Lower lobe of right lung (tissue), 2 donors: ENCODE data around the gene MAPK7. TPM values are rescaled to one million over a fixed set of nuclear protein-coding genes. Genes with fewer than 3 reads are reported as not detected.

Experiments
- ATAC-seq, 2 donors: fragments of 200-7000 bp; cut with Tn5 transposase; one replicate each; pipeline ENCODE4 v1.9.1; 2020 to 2022; ENCODE audit warnings: mild to moderate bottlenecking in 2 of 2, moderate library complexity in 2 of 2
- DNase-seq: peaks from one replicate; pipeline ENCODE4 v3.0.0-alpha.2; 2020
- H3K27ac ChIP-seq: fragments of 200-600 bp; one replicate; pipeline ENCODE4 v1.8.0; 2022
- H3K27me3 ChIP-seq: fragments of 200-600 bp; one replicate; pipeline ENCODE4 v1.8.0; 2022; ENCODE audit warnings: low read depth
- H3K36me3 ChIP-seq: fragments of 200-600 bp; one replicate; pipeline ENCODE4 v1.8.0; 2022; ENCODE audit warnings: mild to moderate bottlenecking
- H3K4me1 ChIP-seq: fragments of 200-600 bp; one replicate; pipeline ENCODE4 v1.8.0; 2022
- H3K4me3 ChIP-seq: fragments of 200-600 bp; one replicate; pipeline ENCODE4 v1.8.0; 2022; ENCODE audit warnings: mild to moderate bottlenecking
- H3K9me3 ChIP-seq: fragments of 200-600 bp; one replicate; pipeline ENCODE4 v1.8.0; 2022
- intact Hi-C: fragments of 100-400 bp; cut with DNase I; formaldehyde crosslinking; loops from one replicate; pipeline ENCODE4 v1.11.0; 2022
- microRNA-seq: library from miRNA; unstranded; fragments of <30 nt; microRNA quantifications from one replicate; pipeline ENCODE4 v1.2.0, GENCODE V29; 2020; ENCODE audit warnings: borderline number of aligned reads
- total RNA-seq: library from RNA; stranded (reverse); fragmentation: NEBNext Ultra II Directional; extraction: Animal tissue kit (Norgen Biotek cat#: 25700); gene quantifications from one replicate; pipeline ENCODE4 v1.2.1, GENCODE V29; 2021
- TF ChIP-seq, protein P1 (sequence below): fragments of 200-600 bp; IDR thresholded peaks from one replicate; pipeline ENCODE4 v1.8.0; 2022; ENCODE audit warnings: antibody characterized with exemption, mild to moderate bottlenecking
- donor health status: DM: no; HTN: yes; CAD: no; lungs with severe emphysema.

Gene MAPK7
- total RNA-seq, 1 donor from 2014 or later, result 22.2 TPM

DNA sequence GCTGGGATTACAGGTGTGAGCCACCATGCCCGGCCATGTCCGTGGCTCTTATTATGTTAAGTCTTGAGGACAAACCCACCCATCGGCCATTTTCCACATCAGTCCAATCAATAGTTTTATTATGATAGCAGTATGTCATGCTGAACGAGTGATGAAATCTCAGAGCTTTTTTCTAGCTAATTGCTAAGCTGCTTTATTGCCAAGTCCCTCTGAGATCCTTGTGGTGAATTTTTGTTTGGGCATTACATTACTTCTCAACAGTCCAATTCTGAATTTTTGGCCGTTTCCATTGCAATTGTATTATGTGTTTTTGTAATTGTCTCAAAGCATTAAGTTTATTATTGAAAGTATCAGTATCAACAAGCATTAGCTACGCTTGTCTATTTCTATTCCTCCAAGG, 43.6 kb downstream of the MAPK7 start:
- DNase-seq (no peak), ATAC-seq (no peak)
- Histone ChIP-seq H3K27ac (no peak overlapping the region), H3K27me3 (no peaks in the 10 kb centered on the region), H3K9me3 (no peaks in the 10 kb centered on the region), H3K4me1 (peaks cover 9% of the 10 kb centered on the region), H3K36me3 (no peaks in the 10 kb centered on the region), H3K4me3 (no peak overlapping the region)
- TF ChIP-seq, protein P1, sequence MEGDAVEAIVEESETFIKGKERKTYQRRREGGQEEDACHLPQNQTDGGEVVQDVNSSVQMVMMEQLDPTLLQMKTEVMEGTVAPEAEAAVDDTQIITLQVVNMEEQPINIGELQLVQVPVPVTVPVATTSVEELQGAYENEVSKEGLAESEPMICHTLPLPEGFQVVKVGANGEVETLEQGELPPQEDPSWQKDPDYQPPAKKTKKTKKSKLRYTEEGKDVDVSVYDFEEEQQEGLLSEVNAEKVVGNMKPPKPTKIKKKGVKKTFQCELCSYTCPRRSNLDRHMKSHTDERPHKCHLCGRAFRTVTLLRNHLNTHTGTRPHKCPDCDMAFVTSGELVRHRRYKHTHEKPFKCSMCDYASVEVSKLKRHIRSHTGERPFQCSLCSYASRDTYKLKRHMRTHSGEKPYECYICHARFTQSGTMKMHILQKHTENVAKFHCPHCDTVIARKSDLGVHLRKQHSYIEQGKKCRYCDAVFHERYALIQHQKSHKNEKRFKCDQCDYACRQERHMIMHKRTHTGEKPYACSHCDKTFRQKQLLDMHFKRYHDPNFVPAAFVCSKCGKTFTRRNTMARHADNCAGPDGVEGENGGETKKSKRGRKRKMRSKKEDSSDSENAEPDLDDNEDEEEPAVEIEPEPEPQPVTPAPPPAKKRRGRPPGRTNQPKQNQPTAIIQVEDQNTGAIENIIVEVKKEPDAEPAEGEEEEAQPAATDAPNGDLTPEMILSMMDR, result no peak
- intact Hi-C loops, result no loop called here

DNA sequence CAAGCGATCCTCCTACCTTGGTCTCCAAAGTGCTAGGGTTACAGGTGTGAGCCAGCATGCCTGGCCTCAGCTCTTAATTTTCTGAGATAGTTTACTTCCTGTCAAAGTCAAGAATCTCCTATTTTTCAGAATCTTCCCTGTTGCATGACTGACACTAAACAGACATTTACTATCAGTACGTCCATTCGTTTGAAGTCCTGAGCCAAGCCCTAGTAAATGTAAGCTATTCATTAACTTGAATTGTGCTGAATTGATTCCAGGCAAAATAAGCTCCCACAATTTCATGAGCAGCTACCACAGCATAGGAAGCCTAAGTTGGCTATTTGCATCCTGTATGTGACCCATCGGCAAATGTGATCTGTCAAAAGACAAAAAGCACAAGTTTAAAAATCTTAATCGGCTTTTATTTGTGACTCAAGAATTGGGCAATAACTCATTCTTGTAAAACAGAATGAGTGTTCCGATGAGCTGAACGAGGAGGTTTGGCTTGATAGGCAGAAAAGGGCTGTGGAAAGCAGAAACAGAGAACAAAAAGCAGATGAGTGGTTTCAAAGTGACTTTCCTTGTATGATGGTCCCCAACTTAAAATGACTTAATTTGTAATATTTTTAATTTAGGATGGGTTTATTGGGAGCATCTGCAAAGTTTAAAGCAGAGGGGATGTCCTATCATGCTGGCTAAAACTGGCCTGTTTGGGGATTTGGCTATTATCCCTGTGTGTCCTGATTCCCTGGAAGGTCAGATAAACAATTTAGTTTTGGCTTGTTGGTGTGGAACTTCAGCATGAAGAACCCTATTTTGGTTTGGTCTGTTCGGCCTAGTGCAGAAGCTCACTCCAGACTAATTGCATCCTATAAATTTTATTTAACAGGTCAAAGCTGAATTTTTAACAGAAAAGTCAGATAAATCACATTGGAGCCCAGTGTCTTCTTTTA, 46.9 kb downstream of the MAPK7 start:
- intact Hi-C loops, result no loop called here
- Histone ChIP-seq H3K27ac (no peak overlapping the region), H3K27me3 (no peaks in the 10 kb centered on the region), H3K4me1 (peaks cover 9% of the 10 kb centered on the region), H3K9me3 (no peaks in the 10 kb centered on the region), H3K4me3 (no peak overlapping the region), H3K36me3 (no peaks in the 10 kb centered on the region)
- no peak for ATAC-seq
- TF ChIP-seq, protein P1, result no peak
- DNase-seq, result no peak

DNA sequence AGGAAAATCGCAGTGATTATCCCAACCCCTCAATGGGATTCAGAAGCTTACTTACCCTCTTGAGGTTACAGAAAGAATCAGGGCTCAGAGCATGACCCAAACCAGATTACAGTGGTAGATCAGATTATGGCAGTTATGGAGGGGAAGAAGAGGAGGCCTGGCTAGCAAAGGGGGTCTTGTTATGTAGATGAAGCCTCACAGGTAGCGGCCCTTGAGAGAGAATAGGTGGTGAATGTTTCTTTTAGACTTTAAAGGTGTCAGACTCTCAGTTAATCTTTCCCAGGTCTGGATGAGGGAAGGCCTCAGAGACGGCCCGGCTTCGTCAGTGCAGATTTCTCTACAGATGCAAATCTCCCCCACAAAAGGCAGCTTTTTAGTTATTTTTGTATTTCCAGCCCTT, 48.3 kb downstream of the MAPK7 start:
- H3K27me3 ChIP-seq, result no peaks in the 10 kb centered on the region
- no peaks in the 10 kb centered on the region for H3K36me3 ChIP-seq
- intact Hi-C loops, result no loop called here
- no peak for DNase-seq
- peaks cover 9% of the 10 kb centered on the region for H3K4me1 ChIP-seq
- H3K9me3 ChIP-seq, result no peaks in the 10 kb centered on the region
- H3K27ac ChIP-seq, result no peak overlapping the region
- TF ChIP-seq, protein P1, result no peak
- H3K4me3 ChIP-seq, result no peak overlapping the region
- no peak for ATAC-seq

DNA sequence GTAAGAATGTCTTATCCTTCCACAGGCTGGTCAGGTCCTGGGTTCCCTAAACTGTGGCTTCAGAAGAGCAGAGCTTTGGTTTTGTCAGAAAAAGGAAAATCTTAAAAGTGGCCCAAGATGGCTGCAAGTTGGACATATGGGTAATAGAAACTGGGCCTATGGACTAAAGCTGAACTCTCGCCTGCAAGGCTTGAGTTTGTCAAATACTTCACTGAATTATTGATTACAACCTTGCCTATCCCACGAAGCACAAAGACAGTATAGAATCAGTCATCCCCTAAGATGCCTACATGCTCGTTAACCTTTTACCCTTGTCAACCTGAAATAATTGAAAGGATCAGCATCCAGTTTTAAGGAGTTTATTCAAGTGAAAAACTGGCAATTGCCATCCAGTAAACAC, 53.4 kb downstream of the MAPK7 start:
- no peaks in the 10 kb centered on the region for H3K36me3 ChIP-seq
- DNase-seq (no peak), ATAC-seq (no peak)
- no peak overlapping the region for H3K4me3 ChIP-seq
- H3K27me3 ChIP-seq, result no peaks in the 10 kb centered on the region
- intact Hi-C loops, result no loop called here
- H3K4me1 ChIP-seq, result no peaks in the 10 kb centered on the region
- no peaks in the 10 kb centered on the region for H3K9me3 ChIP-seq
- TF ChIP-seq, protein P1, result no peak
- H3K27ac ChIP-seq, result no peak overlapping the region

Small RNAs within 50 kb of the gene (microRNA-seq; reads per million reads assigned to microRNA genes)
- gene MIR1180, result 86.0 reads per million, percentile 48 among the genes with 10 or more reads in this experiment

Other genes with a start within 250 kb of the MAPK7 start
- gene EPN2, start 141.1 kb upstream of the MAPK7 start, total RNA-seq, result 66.2 TPM
- 11.3 TPM for gene B9D1, start 15.8 kb upstream of the MAPK7 start, total RNA-seq
- gene MFAP4, start 8.7 kb downstream of the MAPK7 start, total RNA-seq, result 179 TPM
- 1.8 TPM for gene RNF112, start 32.7 kb downstream of the MAPK7 start, total RNA-seq
- 18.6 TPM for gene SLC47A1, start 155.4 kb downstream of the MAPK7 start, total RNA-seq